ENCODE data around the gene SLC16A7.

SLC16A7 gene

GRCh38 chr12:59594943-59595500 lies 807 bp upstream of the SLC16A7 start:
- no peak for TF ChIP-seq TCF4 (CRISPR knock-in tag; IDR thresholded peaks at IDR 0.05; ENCODE audit: borderline replicate concordance)
- no peak for TF ChIP-seq CSDC2 (CRISPR knock-in tag; IDR thresholded peaks at IDR 0.05)
- no peak for TF ChIP-seq RARB (CRISPR knock-in tag; IDR thresholded peaks at IDR 0.05)
- no peak for TF ChIP-seq CSRNP3 (CRISPR knock-in tag; IDR thresholded peaks at IDR 0.05)
- TF ChIP-seq PATZ1 (CRISPR knock-in tag; IDR thresholded peaks at IDR 0.05; ENCODE audit: borderline replicate concordance), result no peak
- no peak for TF ChIP-seq ZNF565 (CRISPR knock-in tag; conservative IDR thresholded peaks at IDR 0.05; ENCODE audit: low read depth)
- no peak for TF ChIP-seq TOX (CRISPR knock-in tag; IDR thresholded peaks at IDR 0.05; ENCODE audit: borderline replicate concordance)
- no peak for TF ChIP-seq SNAI2 (CRISPR knock-in tag; IDR thresholded peaks at IDR 0.05)
- TF ChIP-seq GLIS3 (CRISPR knock-in tag; IDR thresholded peaks at IDR 0.05), result no peak
- no peak for TF ChIP-seq ZNF8 (CRISPR knock-in tag; IDR thresholded peaks at IDR 0.05)
- ATAC-seq, result no peak

- peak; percentile 49 for ATAC-seq
- TF ChIP-seq GLIS3 (CRISPR knock-in tag; IDR thresholded peaks at IDR 0.05) (no peak), ARNTL (CRISPR knock-in tag; IDR thresholded peaks at IDR 0.05; ENCODE audit: borderline replicate concordance, low read depth) (no peak), ZNF8 (CRISPR knock-in tag; IDR thresholded peaks at IDR 0.05) (no peak), ZNF565 (CRISPR knock-in tag; conservative IDR thresholded peaks at IDR 0.05; ENCODE audit: low read depth) (no peak), TSHZ2 (CRISPR knock-in tag; IDR thresholded peaks at IDR 0.05) (no peak), CREB5 (CRISPR knock-in tag; IDR thresholded peaks at IDR 0.05; ENCODE audit: low read depth) (no peak), ZFP3 (CRISPR knock-in tag; IDR thresholded peaks at IDR 0.05) (no peak), OSR1 (CRISPR knock-in tag; IDR thresholded peaks at IDR 0.05) (no peak), SNAI2 (CRISPR knock-in tag; IDR thresholded peaks at IDR 0.05) (no peak), ZFP30 (CRISPR knock-in tag; IDR thresholded peaks at IDR 0.05) (no peak), TOX (CRISPR knock-in tag; IDR thresholded peaks at IDR 0.05; ENCODE audit: borderline replicate concordance) (no peak), POU6F1 (CRISPR knock-in tag; IDR thresholded peaks at IDR 0.05; ENCODE audit: borderline replicate concordance, low read depth) (no peak), PATZ1 (CRISPR knock-in tag; IDR thresholded peaks at IDR 0.05; ENCODE audit: borderline replicate concordance) (no peak)
These were observed 305 bp upstream of the SLC16A7 start for GRCh38 chr12:59595565-59595882.

- TF ChIP-seq TCF4 (CRISPR knock-in tag; IDR thresholded peaks at IDR 0.05; ENCODE audit: borderline replicate concordance) (no peak), ZC3H10 (CRISPR knock-in tag; IDR thresholded peaks at IDR 0.05) (no peak), ZNF8 (CRISPR knock-in tag; IDR thresholded peaks at IDR 0.05) (no peak), TSHZ2 (CRISPR knock-in tag; IDR thresholded peaks at IDR 0.05) (no peak), ARNTL (CRISPR knock-in tag; IDR thresholded peaks at IDR 0.05; ENCODE audit: borderline replicate concordance, low read depth) (no peak), ZFP30 (CRISPR knock-in tag; IDR thresholded peaks at IDR 0.05) (no peak), POU6F1 (CRISPR knock-in tag; IDR thresholded peaks at IDR 0.05; ENCODE audit: borderline replicate concordance, low read depth) (no peak), GLIS3 (CRISPR knock-in tag; IDR thresholded peaks at IDR 0.05) (no peak), OSR1 (CRISPR knock-in tag; IDR thresholded peaks at IDR 0.05) (no peak), ZNF70 (CRISPR knock-in tag; IDR thresholded peaks at IDR 0.05) (no peak), ZNF565 (CRISPR knock-in tag; conservative IDR thresholded peaks at IDR 0.05; ENCODE audit: low read depth) (no peak)
- ATAC-seq, result no peak; the same call in 2 of the 3 replicates
These were observed 1.6 kb downstream of the SLC16A7 start for GRCh38 chr12:59597385-59597781.
